ENCODE measurements around the gene NKTR.
"Not testable (repeated sequence)": the region's sequence is repeated elsewhere in the genome, so short reads cannot be mapped to it uniquely, and the experiment has no call there.

GRCh38 chr3:42579346-42579745 is 21.1 kb upstream of the NKTR start:
- TF ChIP-seq YY1 (IDR thresholded peaks at IDR 0.05; ENCODE audit: insufficient read depth, insufficient read length); SUZ12 (IDR thresholded peaks at IDR 0.05; ENCODE audit: extremely low read depth, insufficient read depth, insufficient read length): not testable (repeated sequence)

All from NT2/D1 (cell line).